ENCODE data around the gene TMEM108.

Gene TMEM108

DNA sequence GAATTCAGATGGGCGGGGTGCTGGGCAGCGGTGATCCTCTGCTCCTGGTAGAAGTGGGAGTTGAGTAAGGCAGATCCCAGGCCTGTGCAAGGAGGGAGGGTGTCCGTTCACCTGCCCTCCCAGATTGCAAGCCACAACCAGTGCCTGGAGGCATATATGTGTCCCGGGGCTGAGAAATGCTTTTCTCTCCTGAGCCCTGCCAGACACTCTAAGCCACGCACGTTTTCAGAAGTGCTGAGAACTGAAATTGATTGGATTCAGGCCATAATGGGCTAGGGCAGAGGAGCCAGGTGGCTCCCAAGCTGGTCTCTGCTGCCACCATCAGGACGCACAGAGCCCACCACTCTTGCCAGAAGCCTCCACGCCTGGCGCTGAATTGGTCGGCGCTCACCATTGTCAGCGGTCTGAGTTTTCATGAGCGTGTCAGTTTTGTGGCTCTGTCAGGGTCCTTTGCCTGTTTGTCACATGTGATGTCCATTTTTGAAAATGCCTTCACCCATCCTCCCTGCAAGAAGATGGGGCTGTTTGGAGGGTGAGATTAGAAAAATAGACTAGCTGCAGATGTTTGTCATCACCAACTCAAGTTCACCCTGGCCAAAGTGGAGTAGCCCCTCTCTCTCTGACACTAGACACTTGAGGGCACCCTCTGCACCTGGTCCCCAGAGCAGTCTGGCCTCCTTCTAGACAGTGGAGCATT, 346.3 kb downstream of the TMEM108 start:
- DNase-seq (ENCODE audit: low read depth), result no peak

DNA sequence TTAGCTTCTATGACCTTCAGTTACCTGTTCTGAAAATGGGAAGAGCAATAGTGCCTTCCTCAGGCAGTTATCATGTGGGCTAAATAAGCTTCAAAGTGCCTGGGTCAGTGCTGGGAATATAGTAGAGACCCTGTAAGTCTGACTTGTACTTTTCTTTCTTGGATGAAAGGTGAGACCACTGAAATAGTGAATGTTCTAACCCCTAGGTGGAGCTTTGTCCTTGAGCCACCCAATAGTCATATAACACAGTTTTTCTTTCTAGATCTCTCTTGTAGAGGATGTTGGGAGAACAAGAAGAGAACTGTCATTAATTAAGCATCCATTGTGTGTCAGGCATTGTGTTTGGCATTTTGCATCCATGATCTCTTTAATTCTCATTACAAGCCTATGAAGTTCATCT, 348.7 kb downstream of the TMEM108 start:
- no peak for DNase-seq (ENCODE audit: low read depth)

DNA sequence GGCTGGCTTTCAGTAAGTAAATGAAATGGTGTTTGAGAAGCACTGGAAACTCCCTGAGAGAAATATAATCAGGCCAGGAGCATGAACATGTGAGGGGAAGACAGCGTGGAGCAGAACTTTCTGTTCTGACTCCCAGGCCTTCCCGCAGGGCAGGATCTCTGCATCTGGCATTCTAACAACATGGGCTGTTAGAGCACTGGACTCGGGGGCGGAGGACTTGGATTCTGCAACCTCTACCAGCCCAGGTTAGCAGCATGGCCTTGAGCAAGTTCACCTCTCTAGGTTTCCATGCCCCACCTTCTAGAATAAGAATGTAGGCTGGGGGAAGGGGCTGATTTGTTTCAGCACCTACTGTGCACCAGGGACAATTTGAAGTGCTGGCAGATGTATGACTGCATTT, 349.1 kb downstream of the TMEM108 start:
- no peak for DNase-seq (ENCODE audit: low read depth)

DNA sequence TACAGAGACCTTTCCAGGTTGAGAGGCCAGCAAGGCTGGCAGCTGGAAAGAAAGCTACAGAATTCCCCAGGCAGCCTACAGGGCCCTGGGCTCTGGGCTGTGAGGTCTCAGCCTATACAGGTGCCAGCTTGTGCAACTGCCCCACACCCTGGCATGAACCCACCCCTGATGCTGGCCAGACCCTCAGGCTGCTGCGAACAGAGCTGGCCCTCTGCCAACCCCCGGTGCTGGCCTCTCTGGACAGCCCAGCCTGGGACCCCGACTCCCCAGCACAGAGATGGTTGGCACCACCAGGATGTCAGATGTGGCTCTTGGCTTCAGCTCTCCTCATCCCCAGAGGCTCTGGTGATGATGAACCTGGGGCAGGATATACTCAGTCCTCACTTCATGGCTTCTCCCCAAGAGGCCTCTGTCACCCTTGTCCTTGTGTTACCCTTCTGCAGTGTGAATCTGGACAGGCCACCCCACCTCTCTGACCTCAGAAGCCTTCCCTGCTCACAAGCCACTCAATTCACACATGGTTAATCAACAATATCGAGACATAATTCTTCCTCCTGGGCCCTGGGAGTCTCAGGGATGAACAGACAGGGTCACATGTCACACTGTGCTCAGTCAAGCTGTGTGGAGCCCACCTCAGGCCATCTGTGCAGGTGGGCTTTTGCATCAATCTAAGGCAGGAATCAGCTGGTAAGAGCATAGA, 350.7 kb downstream of the TMEM108 start:
- no peak for DNase-seq (ENCODE audit: low read depth)

DNA sequence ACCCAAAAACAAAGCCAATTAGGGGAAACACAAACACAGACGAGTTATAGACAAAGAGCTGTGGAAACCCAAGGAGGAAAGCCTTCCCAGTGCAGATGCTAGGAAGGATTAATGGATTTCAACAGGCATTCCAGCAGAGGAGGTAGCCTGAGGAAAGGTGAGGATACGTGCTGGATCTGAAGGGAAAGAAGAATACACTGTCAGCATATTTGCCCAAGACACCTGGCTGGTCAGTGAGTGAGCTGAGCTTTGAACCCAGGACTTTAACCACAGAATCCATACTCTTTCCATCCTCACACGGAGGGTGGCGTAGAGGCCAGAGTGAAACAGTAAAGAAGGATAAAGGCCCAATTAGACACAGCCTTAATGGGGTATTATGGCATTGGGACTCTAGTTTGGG, 352.5 kb downstream of the TMEM108 start:
- no peak for DNase-seq (ENCODE audit: low read depth)

DNA sequence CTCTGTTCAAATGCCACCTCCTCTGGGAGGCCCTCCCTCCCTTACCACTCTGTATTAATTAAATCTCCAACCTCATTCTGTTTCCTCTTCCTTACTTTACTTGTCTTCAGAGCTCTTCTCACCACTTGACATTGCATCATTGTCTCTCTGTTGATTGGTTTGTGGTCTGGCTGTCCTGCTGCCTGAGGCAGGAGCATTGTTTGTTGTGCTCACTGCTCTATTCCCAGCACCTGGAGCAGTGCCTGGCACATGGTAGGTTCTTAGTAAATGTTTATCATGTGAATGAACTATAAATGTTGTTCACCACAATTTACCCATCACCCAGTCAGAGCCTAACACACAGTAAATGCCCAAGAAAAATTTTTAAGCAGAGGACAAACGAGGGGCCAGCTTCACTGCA, 355.0 kb downstream of the TMEM108 start:
- DNase-seq (ENCODE audit: low read depth), result no peak

DNA sequence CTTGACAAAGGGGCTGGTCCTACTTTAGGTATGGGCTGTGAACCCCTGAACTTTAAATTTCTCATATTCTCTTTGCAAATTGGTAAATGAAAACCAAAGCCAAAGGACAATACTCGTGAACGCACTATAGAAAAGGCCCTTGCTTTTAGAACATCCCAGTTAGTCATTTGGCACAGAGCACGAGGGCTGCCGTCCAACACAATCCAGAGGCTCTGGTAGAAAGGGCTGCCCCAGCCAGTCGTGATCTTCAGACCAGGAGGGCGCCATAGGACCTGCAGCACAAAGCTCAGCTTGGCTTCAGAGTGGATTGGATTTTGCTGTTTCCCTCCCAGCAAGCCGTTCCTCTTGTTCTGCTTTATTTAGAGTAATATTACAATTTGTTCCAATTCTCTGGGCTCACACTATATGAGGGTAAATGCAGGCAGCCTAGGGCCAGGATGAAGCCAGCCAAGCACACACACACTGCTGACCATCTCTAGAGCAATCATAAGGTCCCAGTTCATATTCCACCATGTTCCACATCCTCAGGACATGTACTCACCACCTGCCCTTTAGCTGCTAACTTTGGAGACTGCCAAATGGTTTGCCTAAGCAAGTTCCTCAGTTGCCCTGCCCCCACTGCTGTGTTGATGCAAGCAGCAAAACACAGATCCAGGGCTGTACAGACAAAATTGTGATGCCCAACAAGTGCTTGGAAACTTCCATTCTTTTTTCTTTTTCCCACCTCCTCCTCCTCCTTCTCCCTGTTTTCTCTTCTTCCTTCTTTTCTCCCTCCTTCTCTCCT, 355.7 kb downstream of the TMEM108 start:
- DNase-seq (ENCODE audit: low read depth), result no peak

DNA sequence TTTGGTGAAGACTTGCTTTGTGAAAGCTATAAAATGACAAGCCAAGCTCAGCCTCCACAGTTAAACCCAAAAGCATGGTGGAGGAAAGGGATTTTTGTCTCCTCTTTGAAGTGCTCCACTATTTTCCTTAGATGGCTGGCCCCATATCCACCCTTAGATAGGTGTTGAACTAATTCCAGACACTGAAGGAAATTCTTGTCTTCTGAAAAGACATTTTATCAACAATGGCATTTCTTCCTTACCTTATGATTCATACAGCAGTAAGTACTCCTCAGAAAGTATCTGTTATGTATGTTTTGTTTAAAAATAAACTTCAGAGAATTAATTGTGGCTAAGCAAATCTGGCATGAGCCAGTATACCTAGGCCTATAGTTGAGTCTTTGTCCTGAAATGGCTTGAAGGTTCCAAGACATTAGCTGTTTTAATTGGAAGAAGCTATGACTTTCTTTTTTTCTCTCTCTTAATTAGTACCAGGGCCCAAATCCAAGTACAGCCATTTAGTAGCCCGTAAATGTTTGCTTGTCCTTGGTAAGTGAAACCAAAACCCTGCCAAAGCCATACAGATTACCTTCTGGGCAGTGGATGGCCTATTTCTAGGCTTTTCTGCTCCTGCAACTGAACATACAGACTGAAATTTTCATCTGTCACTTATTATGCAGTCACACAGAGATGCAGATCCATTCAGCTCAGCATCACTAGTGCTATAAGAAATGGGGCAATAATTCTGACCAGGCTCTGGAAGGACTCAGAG, 356.5 kb downstream of the TMEM108 start:
- DNase-seq (ENCODE audit: low read depth), result no peak

DNA sequence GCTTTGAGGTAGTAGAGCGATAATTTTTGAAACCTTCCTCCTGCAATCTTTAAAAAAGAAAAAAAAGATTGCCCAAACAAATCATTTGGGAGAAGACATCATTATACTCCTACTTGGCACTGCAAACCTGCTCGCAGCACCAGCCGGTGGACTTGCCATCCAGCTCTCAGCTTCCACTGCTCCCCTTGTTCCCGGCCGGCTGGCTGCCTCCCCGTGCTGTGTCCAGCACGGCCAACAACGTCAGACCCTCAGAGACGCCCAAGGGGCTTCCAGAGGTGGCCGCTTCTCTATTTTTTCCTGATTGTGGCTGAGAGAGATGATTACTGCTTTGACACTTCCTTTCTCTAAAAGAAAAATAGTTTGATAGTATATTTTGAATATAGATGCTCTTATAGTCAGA, 358.7 kb downstream of the TMEM108 start:
- DNase-seq (ENCODE audit: low read depth), result no peak

DNA sequence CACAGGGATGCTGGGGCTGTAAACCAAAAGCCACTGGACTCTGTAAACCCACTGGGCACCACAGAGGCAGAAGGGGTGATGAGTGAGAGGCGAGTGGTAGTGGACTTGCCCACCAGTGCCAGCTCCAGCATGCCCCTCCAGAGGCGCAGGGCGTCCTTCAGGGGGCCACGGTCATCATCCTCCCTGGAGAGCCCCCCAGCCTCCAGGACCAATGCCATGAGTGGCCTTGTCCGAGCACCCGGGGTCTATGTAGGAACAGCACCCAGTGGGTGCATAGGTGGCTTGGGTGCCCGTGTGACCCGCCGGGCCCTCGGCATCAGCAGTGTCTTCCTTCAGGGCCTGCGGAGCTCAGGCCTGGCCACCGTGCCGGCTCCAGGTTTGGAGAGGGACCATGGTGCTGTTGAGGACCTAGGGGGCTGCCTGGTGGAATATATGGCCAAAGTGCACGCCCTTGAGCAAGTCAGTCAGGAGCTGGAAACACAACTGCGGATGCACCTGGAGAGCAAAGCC, 361.9 kb downstream of the TMEM108 start, which contains the start of gene BFSP2:
BFSP2 (plus strand) TSS at position 51 of the 510 bp plus-strand sequence; CDS start at position 79, 28 bp downstream.
- DNase-seq (ENCODE audit: low read depth), result no peak

DNA sequence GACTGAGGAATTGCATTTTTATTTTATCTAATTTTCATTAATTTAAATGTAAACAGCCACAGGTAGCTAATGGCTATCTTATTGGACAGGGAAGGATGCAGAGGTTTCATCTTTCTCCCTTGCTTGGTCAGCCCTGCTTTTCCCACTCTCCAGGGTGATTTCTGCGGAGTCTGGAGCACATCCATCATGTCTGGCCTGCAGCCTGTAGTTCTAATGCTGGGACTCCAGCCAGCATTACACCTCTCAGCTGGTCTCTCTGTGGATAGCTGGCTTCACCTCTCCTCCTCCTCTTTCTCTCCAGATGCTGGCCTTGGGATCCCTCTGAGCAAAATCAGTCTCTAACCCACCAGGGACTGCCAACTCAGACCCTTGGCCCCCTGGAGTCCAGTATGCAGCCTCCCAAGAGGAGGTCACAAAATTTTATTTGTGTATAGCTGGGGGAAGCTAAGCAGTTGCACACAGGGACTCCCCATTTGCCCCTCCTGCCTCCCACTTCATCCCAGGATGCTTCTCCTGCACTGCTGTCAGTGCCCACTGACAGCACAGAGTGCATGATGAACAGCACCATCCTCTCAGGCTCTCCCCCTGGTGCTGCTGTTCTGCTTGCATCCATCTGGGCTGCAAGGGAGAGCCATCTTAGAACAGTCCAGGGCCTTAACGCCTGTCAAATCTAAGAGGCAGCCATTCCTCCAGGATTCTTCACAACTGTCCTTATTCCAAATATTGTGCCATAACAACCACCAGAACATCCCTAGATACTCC, 363.4 kb downstream of the TMEM108 start:
- no peak for DNase-seq (ENCODE audit: low read depth)

DNA sequence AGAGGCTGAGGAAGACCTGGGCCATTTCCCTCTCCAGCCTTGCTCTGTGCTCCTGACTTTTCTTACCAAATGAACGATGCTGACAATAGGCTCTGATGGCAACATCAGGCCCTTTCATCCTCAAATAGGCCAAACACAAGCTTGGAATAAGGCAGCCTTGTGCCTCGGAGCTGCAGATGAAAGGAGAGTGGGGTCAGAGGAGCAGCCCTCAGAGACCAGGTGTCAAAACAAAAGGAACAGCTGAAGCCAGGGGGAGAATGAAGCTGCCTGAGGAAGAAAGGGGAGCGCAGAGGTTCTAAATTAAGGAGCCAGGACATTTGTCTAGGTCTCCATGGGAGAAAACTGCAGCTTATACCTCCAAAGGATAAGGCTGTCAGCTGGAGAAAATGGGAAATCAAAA, 366.7 kb downstream of the TMEM108 start:
- no peak for DNase-seq (ENCODE audit: low read depth)

DNA sequence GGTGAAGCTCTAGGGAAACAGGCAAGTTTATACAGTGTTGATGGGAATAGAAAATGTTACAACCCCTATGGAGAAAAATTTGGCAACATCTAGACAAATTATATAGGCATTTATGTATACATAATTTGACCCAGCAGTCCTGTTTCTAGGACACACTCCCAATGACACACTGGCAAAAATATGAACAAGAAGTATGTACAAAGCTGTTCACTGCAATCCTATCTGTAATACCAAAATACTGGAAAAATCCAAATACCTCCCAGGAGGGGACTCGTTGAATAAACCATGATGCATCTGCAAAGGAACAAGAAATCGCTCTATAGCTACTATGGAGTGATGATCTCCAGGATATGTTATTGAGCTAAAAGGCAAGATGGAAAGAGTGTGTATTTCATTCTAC, 370.2 kb downstream of the TMEM108 start:
- DNase-seq (ENCODE audit: low read depth), result no peak

DNA sequence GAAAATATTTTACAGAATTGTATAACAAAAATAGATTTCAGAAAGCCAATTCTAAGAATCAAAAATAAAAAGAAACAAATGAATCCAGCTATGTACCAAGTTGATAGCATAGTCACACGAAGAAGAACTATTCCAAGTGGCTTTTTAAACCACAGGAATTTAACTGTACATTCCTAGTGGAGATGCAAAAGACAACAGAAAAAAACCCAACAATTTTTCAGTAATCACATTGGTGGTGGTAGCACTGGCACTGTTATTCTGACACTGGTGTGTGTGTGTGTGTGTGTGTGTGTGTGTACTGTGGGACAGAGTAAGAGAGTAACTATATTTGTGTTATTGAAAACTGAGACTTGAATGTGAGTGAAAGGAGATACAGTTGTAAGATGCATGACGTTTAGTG, 370.8 kb downstream of the TMEM108 start:
- no peak for DNase-seq (ENCODE audit: low read depth)

DNA sequence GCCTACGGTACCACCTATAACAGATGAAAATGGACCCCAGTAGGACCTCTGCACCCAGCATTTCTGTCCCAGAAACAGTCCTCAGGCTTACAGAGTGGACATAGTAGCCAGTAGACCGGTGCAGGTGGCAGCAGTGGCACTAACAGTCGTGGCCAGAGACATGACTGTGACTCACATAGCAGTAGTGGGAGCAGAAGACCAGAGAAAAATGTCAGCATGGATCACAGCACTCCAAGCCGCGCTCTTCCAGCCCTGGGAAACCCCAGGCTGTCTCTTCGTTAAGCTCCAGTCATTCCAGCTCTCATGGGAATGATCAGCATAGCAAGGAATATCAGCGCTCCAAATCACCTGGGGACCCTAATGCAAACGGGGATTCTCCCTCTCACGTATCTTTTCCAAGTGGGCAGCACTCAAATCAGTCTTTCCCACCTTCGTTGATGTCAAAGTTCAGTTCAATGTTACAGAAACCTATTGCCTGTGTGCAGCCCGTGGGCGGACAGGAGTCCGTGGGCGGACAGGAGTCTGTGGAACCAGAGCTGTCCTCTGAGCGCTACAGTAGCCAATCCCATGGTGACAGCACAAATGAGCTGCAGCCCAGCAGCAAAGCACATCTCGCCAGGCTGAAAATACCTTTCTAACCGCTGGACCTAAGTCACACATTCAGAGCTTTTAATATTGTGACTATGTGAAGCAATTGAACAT, 372.2 kb downstream of the TMEM108 start:
- DNase-seq (ENCODE audit: low read depth), result no peak

DNA sequence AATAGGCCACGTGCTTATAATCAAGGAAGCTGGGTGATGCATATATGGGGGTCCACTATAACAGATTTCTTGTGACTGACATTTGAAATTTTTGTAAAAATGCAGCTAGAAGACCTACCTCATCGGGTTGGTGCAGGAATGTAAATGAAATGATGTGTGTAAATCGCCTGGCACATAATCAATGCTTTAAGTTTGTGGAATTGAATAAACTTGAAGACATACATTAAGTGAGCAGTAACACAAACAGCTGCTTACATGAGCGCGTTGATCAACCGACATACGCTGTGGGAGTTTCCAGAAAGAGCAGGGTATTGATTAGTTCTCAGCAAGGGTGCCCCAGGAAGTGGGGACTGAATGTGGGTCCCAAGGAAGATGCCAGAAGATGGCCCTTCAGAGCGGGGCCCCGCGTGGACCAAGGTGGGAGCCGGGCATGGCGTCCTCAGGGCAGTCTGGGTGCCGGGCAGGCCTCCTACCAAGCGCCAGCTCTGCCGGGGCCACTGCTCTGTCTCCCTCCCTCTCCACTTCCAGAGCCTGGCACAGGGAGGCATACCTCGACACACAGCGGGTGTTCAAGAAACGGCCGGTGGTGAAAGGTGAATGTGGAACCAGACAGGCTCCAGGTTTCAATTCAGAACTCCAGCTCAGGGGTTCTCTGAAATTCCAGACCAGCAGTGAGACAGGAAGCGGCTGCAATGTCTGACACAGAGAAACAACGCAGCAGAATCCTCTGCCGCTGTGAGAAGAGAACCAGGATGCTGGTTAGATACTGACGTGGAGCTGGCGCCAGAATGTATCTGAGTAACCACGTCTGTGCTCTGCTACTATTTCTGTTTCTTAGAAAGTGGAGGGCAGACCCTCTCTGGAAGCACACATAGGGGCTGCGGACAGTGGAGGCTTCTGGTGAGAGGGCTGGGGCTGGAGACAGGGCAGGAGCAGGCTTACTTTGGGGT, 374.3 kb downstream of the TMEM108 start:
- no peak for DNase-seq (ENCODE audit: low read depth)

DNA sequence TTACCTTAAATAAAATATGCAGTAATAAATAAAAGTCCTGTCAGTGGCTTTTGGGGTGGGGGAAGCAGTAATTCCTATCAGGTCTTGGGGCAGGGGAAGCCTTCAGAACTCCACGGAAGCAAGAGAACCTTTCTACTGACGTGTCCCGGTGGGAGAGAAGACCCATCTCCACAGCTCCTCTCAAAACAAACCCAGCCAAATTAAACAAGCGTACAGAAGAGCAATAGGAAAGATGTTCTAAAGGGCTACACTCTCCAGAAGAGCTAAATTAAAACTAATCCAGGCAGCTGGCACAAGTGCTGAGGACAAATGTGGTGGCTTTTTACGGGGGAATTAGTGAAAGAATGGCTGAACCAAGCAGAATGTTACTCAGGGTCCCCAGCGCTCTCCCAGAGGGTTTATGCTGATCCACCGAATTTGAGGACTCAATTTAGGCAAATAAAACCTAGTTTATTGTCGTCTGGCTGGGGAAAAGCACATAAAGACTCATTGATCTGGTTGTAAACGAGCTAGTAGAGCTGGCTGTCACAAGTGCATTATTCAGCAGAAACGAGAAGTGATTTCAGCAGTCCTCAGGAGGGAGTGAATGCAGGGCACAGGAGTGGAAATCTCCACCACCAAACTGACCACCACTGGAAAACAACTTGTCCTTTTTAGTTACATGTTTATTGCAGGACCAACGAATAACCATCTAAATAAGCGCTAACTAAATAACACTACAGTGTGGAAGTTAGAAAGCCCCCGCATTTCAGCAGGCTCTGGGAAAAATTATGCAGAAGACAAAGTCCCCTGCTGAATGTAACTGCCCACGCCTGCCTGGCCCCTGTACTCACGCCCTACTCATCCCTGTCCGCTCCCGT, 375.2 kb downstream of the TMEM108 start:
- DNase-seq (ENCODE audit: low read depth), result no peak

DNA sequence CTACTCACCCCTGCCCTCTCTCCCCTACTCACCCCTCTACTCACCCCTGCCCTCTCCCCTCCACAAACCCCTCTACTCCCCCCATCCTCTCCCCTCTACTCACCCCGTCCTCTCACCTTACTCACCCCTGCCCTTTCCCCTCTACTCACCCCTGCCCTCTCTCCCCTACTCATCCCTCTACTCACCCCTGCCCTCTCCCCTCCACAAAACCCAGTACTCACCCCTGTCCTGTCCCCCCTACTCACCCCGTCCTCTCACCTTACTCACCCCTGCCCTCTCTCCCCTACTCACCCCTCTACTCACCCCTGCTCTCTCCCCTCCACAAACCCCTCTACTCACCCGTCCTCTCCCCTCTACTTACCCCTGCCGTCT, 375.8 kb downstream of the TMEM108 start:
- DNase-seq (ENCODE audit: low read depth), result no peak

Data from T follicular helper cell (primary cell).